ENCODE results near the gene CALN1.
"Not testable (repeated sequence)": the region's sequence is repeated elsewhere in the genome, so short reads cannot be mapped to it uniquely, and the experiment has no call there.

CALN1 gene

GRCh38 chr7:72109566-72109965, 302.6 kb downstream of the CALN1 start:
- Mint-ChIP-seq H3K4me3 (no peak overlapping the region), H3K4me1 (ENCODE audit: low read depth) (no peaks in the 10 kb centered on the region), H3K36me3 (ENCODE audit: low read depth) (no peaks in the 10 kb centered on the region), H3K9me3 (peaks cover 11% of the 10 kb centered on the region), H3K27ac (no peak overlapping the region), H3K27me3 (no peaks in the 10 kb centered on the region)

GRCh38 chr7:72106405-72106804, 305.7 kb downstream of the CALN1 start:
- peaks cover 11% of the 10 kb centered on the region for H3K9me3 Mint-ChIP-seq
- no peak overlapping the region for H3K4me3 Mint-ChIP-seq
- H3K27ac Mint-ChIP-seq, result no peak overlapping the region
- H3K4me1 Mint-ChIP-seq (ENCODE audit: low read depth), result no peaks in the 10 kb centered on the region
- H3K27me3 Mint-ChIP-seq, result no peaks in the 10 kb centered on the region
- H3K36me3 Mint-ChIP-seq (ENCODE audit: low read depth), result no peaks in the 10 kb centered on the region

GRCh38 chr7:72101444-72101843, 310.7 kb downstream of the CALN1 start:
- H3K9me3 Mint-ChIP-seq, result peaks cover 3% of the 10 kb centered on the region
- no peaks in the 10 kb centered on the region for H3K4me1 Mint-ChIP-seq (ENCODE audit: low read depth)
- no peaks in the 10 kb centered on the region for H3K27me3 Mint-ChIP-seq
- H3K27ac Mint-ChIP-seq, result no peak overlapping the region
- H3K4me3 Mint-ChIP-seq, result no peak overlapping the region
- H3K36me3 Mint-ChIP-seq (ENCODE audit: low read depth), result no peaks in the 10 kb centered on the region

GRCh38 chr7:72099784-72100183, 312.4 kb downstream of the CALN1 start:
- Mint-ChIP-seq H3K4me1 (ENCODE audit: low read depth) (no peaks in the 10 kb centered on the region), H3K27me3 (no peaks in the 10 kb centered on the region), H3K9me3 (no peaks in the 10 kb centered on the region), H3K27ac (no peak overlapping the region), H3K36me3 (ENCODE audit: low read depth) (no peaks in the 10 kb centered on the region), H3K4me3 (no peak overlapping the region)

GRCh38 chr7:72098807-72099580, 313.1 kb downstream of the CALN1 start:
- no peaks in the 10 kb centered on the region for H3K27me3 Mint-ChIP-seq
- no peak overlapping the region for H3K4me3 Mint-ChIP-seq

GRCh38 chr7:72097226-72097625, 314.9 kb downstream of the CALN1 start:
- H3K9me3 Mint-ChIP-seq, result no peaks in the 10 kb centered on the region
- H3K27ac Mint-ChIP-seq, result no peak overlapping the region
- H3K36me3 Mint-ChIP-seq (ENCODE audit: low read depth), result no peaks in the 10 kb centered on the region
- H3K27me3 Mint-ChIP-seq, result no peaks in the 10 kb centered on the region
- no peaks in the 10 kb centered on the region for H3K4me1 Mint-ChIP-seq (ENCODE audit: low read depth)
- H3K4me3 Mint-ChIP-seq, result no peak overlapping the region

More at GRCh38 chr7:72098807-72099580, 313.1 kb downstream of the CALN1 start:
- H3K4me1 Mint-ChIP-seq (ENCODE audit: low read depth), result no peaks in the 10 kb centered on the region
- H3K27ac Mint-ChIP-seq, result no peak overlapping the region
- no peaks in the 10 kb centered on the region for H3K9me3 Mint-ChIP-seq
- no peaks in the 10 kb centered on the region for H3K36me3 Mint-ChIP-seq (ENCODE audit: low read depth)

GRCh38 chr7:72092769-72093168, 319.4 kb downstream of the CALN1 start:
- Mint-ChIP-seq H3K4me3 (no peak overlapping the region), H3K27ac (no peak overlapping the region), H3K9me3 (peaks cover 5% of the 10 kb centered on the region), H3K27me3 (no peaks in the 10 kb centered on the region), H3K36me3 (ENCODE audit: low read depth) (no peaks in the 10 kb centered on the region), H3K4me1 (ENCODE audit: low read depth) (no peaks in the 10 kb centered on the region)

- Mint-ChIP-seq H3K4me1 (ENCODE audit: low read depth) (no peaks in the 10 kb centered on the region), H3K27ac (no peak overlapping the region), H3K4me3 (no peak overlapping the region), H3K9me3 (peaks cover 5% of the 10 kb centered on the region), H3K27me3 (no peaks in the 10 kb centered on the region), H3K36me3 (ENCODE audit: low read depth) (no peaks in the 10 kb centered on the region)
These were observed 324.2 kb downstream of the CALN1 start for GRCh38 chr7:72087926-72088325.

GRCh38 chr7:72080865-72081510, 331.1 kb downstream of the CALN1 start:
- no peak overlapping the region for H3K27ac Mint-ChIP-seq
- no peaks in the 10 kb centered on the region for H3K27me3 Mint-ChIP-seq
- H3K36me3 Mint-ChIP-seq (ENCODE audit: low read depth), result no peaks in the 10 kb centered on the region
- H3K4me3 Mint-ChIP-seq, result no peak overlapping the region
- no peaks in the 10 kb centered on the region for H3K4me1 Mint-ChIP-seq (ENCODE audit: low read depth)
- H3K9me3 Mint-ChIP-seq, result no peaks in the 10 kb centered on the region

- Mint-ChIP-seq H3K27me3 (no peaks in the 10 kb centered on the region), H3K27ac (no peak overlapping the region), H3K4me3 (no peak overlapping the region), H3K36me3 (ENCODE audit: low read depth) (no peaks in the 10 kb centered on the region), H3K9me3 (no peaks in the 10 kb centered on the region), H3K4me1 (ENCODE audit: low read depth) (no peaks in the 10 kb centered on the region)
These were observed 331.8 kb downstream of the CALN1 start for GRCh38 chr7:72080341-72080766.

- H3K27me3 Mint-ChIP-seq, result no peaks in the 10 kb centered on the region
These were observed 333.3 kb downstream of the CALN1 start for GRCh38 chr7:72078856-72079255.

GRCh38 chr7:72078301-72078700, 333.8 kb downstream of the CALN1 start:
- no peaks in the 10 kb centered on the region for H3K9me3 Mint-ChIP-seq
- H3K4me1 Mint-ChIP-seq (ENCODE audit: low read depth), result no peaks in the 10 kb centered on the region
- H3K36me3 Mint-ChIP-seq (ENCODE audit: low read depth), result no peaks in the 10 kb centered on the region
- H3K27ac Mint-ChIP-seq, result no peak overlapping the region
- no peaks in the 10 kb centered on the region for H3K27me3 Mint-ChIP-seq
- H3K4me3 Mint-ChIP-seq, result no peak overlapping the region

More at GRCh38 chr7:72078856-72079255, 333.3 kb downstream of the CALN1 start:
- Mint-ChIP-seq H3K4me1 (ENCODE audit: low read depth) (no peaks in the 10 kb centered on the region), H3K36me3 (ENCODE audit: low read depth) (no peaks in the 10 kb centered on the region), H3K9me3 (no peaks in the 10 kb centered on the region), H3K27ac (no peak overlapping the region), H3K4me3 (no peak overlapping the region)

- Mint-ChIP-seq H3K4me3 (no peak overlapping the region), H3K9me3 (peaks cover 3% of the 10 kb centered on the region), H3K4me1 (ENCODE audit: low read depth) (no peaks in the 10 kb centered on the region), H3K27ac (no peak overlapping the region), H3K27me3 (no peaks in the 10 kb centered on the region), H3K36me3 (ENCODE audit: low read depth) (no peaks in the 10 kb centered on the region)
These were observed 334.4 kb downstream of the CALN1 start for GRCh38 chr7:72077786-72078185.

GRCh38 chr7:72072901-72073300, 339.2 kb downstream of the CALN1 start:
- Mint-ChIP-seq H3K27ac (no peak overlapping the region), H3K27me3 (no peaks in the 10 kb centered on the region), H3K36me3 (ENCODE audit: low read depth) (no peaks in the 10 kb centered on the region), H3K4me1 (ENCODE audit: low read depth) (no peaks in the 10 kb centered on the region), H3K4me3 (no peak overlapping the region), H3K9me3 (peaks cover 14% of the 10 kb centered on the region)

- H3K27me3 Mint-ChIP-seq, result no peaks in the 10 kb centered on the region
These were observed 342.9 kb downstream of the CALN1 start for GRCh38 chr7:72069263-72069662.

GRCh38 chr7:72065764-72066163, 346.4 kb downstream of the CALN1 start:
- H3K27me3 Mint-ChIP-seq; H3K4me1 Mint-ChIP-seq (ENCODE audit: low read depth); H3K27ac Mint-ChIP-seq; H3K9me3 Mint-ChIP-seq; H3K4me3 Mint-ChIP-seq; H3K36me3 Mint-ChIP-seq (ENCODE audit: low read depth): not testable (repeated sequence)

More at GRCh38 chr7:72069263-72069662, 342.9 kb downstream of the CALN1 start:
- Mint-ChIP-seq H3K4me3 (no peak overlapping the region), H3K9me3 (peaks cover 14% of the 10 kb centered on the region), H3K27ac (no peak overlapping the region), H3K4me1 (ENCODE audit: low read depth) (no peaks in the 10 kb centered on the region), H3K36me3 (ENCODE audit: low read depth) (no peaks in the 10 kb centered on the region)
